Thyroid gland (tissue), 4 donors: Measurements from ENCODE around the gene NATD1. TPM values are rescaled to one million over a fixed set of nuclear protein-coding genes. Genes with fewer than 3 reads are reported as not detected.

Experiments used
- DNase-seq, 2 donors: peaks; one replicate each; pipeline ENCODE4 v3.0.0-alpha.2; 2019
- H3K27ac ChIP-seq, 3 donors: fragments of 200-600 bp; sonication (generic); 1 replicate in 2 of 3; 2 replicates in 1 of 3; pipeline ENCODE4 v1.5.1; 2016 to 2019; ENCODE audit warnings: mild to moderate bottlenecking in 1 of 3, moderate library complexity in 1 of 3
- H3K27me3 ChIP-seq: fragments of 200-600 bp; sonication (generic); one replicate; pipeline ENCODE4 v1.5.1; 2019
- H3K36me3 ChIP-seq, 2 donors: fragments of 200-600 bp; sonication (generic); one replicate each; pipeline ENCODE4 v1.5.1; 2016 to 2019
- H3K4me1 ChIP-seq, 2 donors: fragments of 200-600 bp; sonication (generic); one replicate each; pipeline ENCODE4 v1.5.1; 2017 to 2019
- H3K4me3 ChIP-seq, 3 donors: fragments of 200-600 bp; sonication (generic); replicated peaks in 1 of 3; 1 replicate in 2 of 3; 2 replicates in 1 of 3; pipeline ENCODE4 v1.5.1; 2016; ENCODE audit warnings: mild to moderate bottlenecking in 1 of 3
- H3K9me3 ChIP-seq: fragments of 200-600 bp; sonication (generic); one replicate; pipeline ENCODE4 v1.5.1; 2017
- POLR2A ChIP-seq, 2 donors: fragments of 450-650 bp; IDR thresholded peaks; one replicate each; pipeline ENCODE4 v1.6.1; 2017; ENCODE audit warnings: antibody characterized with exemption in 2 of 2, mild to moderate bottlenecking in 2 of 2, moderate library complexity in 1 of 2
- WGBS, 2 donors: methylation state at CpG; one replicate each; pipeline ENCODE4 v1.1.5; 2017; 5-methylcytosine and 5-hydroxymethylcytosine counted together
- intact Hi-C: fragments of 100-400 bp; cut with DNase I; formaldehyde crosslinking; loops from one replicate; pipeline ENCODE4 v1.15.1; 2023
- total RNA-seq, 4 donors: library from RNA; depleted of rRNA; stranded (reverse); fragments of >200 nt; gene quantifications; one replicate each; pipeline ENCODE4 v1.2.3, GENCODE V29; 2016
- TF ChIP-seq, protein P1 (sequence below), 6 experiments: fragments of 200-600 bp in 3 of 6; fragments of 450-650 bp in 3 of 6; sonication (generic) in 3 of 6; IDR thresholded peaks; one replicate each; pipeline ENCODE4 v1.5.1; 2016 to 2019; ENCODE audit warnings: antibody characterized with exemption in 6 of 6, mild to moderate bottlenecking in 2 of 6, inconsistent platforms in 1 of 6, moderate library complexity in 1 of 6

Gene NATD1
- total RNA-seq, 4 donors from 2014 or later, result 18.6 to 34.1 (median 21.2) TPM

DNA sequence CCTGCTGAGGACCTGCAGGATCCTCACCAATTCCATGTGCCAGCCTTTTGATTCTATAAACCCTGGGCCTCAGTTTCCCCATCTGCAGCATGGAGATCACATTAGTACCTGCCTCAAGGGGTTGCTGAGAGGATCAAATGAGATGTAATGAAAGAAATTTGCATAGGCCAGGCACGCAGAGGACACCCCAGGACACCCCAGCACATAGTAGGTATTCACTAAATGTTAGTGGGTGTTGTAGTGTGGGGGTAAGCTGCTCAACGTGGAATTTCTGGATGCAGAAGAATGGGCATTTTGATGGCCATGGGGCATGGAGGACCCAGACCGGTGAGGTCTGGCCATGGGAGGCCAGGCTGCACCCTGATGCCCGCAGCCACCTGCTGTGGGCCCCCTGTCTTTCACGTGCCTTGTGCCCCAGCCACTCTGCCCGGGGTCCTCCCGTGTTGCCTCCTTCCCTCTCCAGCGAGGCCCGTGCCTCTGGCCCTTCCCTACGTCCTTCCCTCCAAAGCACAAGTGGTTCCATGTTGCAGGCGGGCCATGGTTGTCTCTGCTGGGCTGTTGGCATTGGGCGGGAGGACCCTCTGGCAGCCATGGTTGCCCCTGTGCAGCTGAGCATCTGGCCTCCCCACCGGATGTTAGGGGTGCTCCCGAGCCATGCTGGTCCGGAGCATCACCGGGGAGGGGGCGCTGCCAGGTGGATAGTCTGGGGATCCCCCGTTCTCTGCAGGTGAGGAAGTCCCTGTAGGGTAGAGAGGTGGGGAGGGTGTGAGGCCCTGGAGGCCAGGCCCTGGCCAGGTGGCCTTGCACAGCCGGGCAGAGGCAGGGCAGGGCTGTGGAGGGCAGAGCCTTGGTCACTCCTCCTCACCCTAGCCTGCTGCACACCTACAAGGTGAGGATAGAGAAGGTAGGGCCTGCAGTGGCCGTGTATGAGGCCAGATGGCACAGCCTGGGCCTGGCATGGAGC lies 39.9 kb upstream of the NATD1 start:
- Histone ChIP-seq H3K27me3 (no peaks in the 10 kb centered on the region), H3K9me3 (no peaks in the 10 kb centered on the region), H3K27ac (no peak overlapping the region), H3K4me1 (peaks cover 19 to 36% of the 10 kb centered on the region in 2 donors), H3K4me3 (no peak overlapping the region), H3K36me3 (no peaks in the 10 kb centered on the region)
- TF ChIP-seq, protein P1, sequence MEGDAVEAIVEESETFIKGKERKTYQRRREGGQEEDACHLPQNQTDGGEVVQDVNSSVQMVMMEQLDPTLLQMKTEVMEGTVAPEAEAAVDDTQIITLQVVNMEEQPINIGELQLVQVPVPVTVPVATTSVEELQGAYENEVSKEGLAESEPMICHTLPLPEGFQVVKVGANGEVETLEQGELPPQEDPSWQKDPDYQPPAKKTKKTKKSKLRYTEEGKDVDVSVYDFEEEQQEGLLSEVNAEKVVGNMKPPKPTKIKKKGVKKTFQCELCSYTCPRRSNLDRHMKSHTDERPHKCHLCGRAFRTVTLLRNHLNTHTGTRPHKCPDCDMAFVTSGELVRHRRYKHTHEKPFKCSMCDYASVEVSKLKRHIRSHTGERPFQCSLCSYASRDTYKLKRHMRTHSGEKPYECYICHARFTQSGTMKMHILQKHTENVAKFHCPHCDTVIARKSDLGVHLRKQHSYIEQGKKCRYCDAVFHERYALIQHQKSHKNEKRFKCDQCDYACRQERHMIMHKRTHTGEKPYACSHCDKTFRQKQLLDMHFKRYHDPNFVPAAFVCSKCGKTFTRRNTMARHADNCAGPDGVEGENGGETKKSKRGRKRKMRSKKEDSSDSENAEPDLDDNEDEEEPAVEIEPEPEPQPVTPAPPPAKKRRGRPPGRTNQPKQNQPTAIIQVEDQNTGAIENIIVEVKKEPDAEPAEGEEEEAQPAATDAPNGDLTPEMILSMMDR (IDR thresholded peaks at IDR 0.05), result no peak
- no peak for TF ChIP-seq POLR2A (IDR thresholded peaks at IDR 0.05)
- DNase-seq, result no peak
- intact Hi-C loops, result no loop called here
- WGBS, 2 donors, result 79% methylated on average over 20 of the region's 20 CpGs

DNA sequence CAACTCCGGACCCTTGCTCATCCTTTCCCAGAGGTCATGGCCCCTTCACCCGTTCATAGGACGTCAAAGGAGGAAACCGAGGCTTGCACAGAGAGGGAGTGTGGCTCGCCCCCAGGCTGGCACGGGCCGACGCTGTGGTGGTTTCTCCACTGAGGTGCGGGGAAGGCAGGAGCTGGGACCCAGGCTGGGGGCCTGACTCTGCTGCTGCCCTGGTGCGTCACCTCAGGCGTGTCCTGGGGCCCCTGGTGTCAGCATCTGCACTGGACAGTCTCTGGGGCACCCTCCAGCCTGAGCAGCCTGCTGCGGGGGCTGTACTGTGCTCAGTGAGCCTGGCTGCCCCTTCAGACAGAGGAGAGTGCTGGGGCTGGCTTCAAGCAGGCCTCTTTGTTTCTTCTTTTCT lies 38.7 kb upstream of the NATD1 start:
- no peaks in the 10 kb centered on the region for H3K36me3 ChIP-seq
- no peak for DNase-seq
- H3K4me3 ChIP-seq, result no peak overlapping the region
- 59 to 62% methylated on average over 11 to 12 of the region's 12 CpGs for WGBS, 2 donors
- H3K4me1 ChIP-seq, result peaks cover 32 to 45% of the 10 kb centered on the region in 2 donors
- no peaks in the 10 kb centered on the region for H3K27me3 ChIP-seq
- no peaks in the 10 kb centered on the region for H3K9me3 ChIP-seq
- intact Hi-C loops, result no loop called here
- TF ChIP-seq, protein P1 (IDR thresholded peaks at IDR 0.05), result no peak
- TF ChIP-seq POLR2A (IDR thresholded peaks at IDR 0.05), result no peak
- no peak overlapping the region for H3K27ac ChIP-seq

DNA sequence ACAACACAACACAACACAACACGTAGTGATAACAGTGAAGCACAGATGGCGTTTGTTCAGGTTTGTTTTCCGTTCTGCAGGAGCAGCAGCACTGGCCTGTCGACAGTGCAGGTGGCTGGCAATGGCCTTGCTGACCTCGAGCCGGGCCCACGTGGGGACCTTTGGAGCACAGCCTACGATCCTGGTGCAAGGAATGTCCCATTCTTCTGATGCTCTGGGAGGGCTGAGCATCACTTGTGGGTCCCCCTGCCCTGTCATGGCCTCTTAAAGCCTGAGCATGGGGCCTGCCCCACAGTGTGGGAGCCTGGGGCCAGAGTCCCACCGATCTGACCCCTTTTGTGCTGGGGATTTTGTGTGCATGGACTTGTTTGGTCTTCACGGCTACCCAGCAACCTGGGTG lies 38.1 kb upstream of the NATD1 start:
- Histone ChIP-seq H3K9me3 (no peaks in the 10 kb centered on the region), H3K27me3 (no peaks in the 10 kb centered on the region), H3K4me3 (no peak overlapping the region), H3K36me3 (no peaks in the 10 kb centered on the region), H3K4me1 (peaks cover 36 to 48% of the 10 kb centered on the region in 2 donors), H3K27ac (no peak overlapping the region)
- no peak for DNase-seq
- 72 to 76% methylated on average over 10 of the region's 10 CpGs for WGBS, 2 donors
- intact Hi-C loops, result no loop called here
- TF ChIP-seq, protein P1 (IDR thresholded peaks at IDR 0.05), result no peak
- TF ChIP-seq POLR2A (IDR thresholded peaks at IDR 0.05), result no peak

DNA sequence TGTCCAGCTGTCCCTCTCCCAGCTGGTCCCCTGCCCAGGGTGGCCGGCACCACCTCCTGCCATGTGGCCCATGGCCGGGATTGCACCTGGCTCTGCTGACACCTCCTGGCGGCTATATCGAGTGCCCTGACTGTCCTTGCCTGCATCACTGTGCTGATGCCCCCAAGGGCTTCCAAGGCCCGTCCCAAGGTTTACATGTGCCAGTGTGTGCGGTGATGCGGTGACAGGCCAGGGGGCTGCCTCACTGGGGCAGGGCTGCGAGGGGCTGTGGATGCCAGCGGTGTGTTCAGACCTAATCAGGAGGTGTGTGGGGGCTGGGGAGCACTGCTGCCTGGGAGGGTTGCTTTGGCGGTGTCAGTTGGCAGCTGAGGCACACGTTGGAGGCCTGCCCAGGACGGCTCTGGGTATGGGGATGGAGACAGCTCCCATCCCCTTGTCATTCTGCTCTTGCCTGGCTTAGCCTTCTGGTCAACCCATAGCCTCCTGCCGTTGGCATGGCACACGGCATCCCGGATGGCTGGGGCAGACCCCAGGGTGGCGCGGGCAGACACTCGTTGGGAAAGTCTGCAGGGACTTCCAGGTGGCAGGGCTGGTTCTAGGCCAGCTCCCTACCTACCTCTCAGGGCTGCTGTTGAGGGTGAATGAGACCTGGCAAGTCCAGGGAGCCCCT lies 36.8 kb upstream of the NATD1 start:
- Histone ChIP-seq H3K36me3 (no peaks in the 10 kb centered on the region), H3K27ac (peak overlapping the region in 2 of 3 donors; percentile 94 to 97), H3K4me1 (peaks cover 44 to 46% of the 10 kb centered on the region in 2 donors), H3K27me3 (no peaks in the 10 kb centered on the region), H3K9me3 (no peaks in the 10 kb centered on the region), H3K4me3 (no peak overlapping the region)
- WGBS, 2 donors, result 70 to 72% methylated on average over 8 to 18 of the region's 18 CpGs
- no peak for TF ChIP-seq POLR2A (IDR thresholded peaks at IDR 0.05)
- TF ChIP-seq, protein P1 (IDR thresholded peaks at IDR 0.05), result no peak
- DNase-seq, result peak; percentile 42 to 59
- intact Hi-C loops, result loop anchor here (10.0 kb wide), 3 partner anchors 85 to 245 kb away; partner anchors contain the start of genes KCNJ12 and USP22
